BLaER1 treated with 17β-estradiol and CSF1 and Interleukin-3, amounts not matched to agents 10 nM and 100 nM (cell line): ENCODE results near the gene TRPM6.

ENCODE experiments used
- H3K27ac ChIP-seq, 11 experiments: shearing (Covaris generic); formaldehyde crosslinking; 2 replicates each; pipeline ENCODE4 v1.8.1; 2022
- H3K27me3 ChIP-seq, 11 experiments: shearing (Covaris generic); formaldehyde crosslinking; 2 replicates each; pipeline ENCODE4 v1.8.1; 2022
- H3K36me3 ChIP-seq, 11 experiments: shearing (Covaris generic); formaldehyde crosslinking; 2 replicates each; pipeline ENCODE4 v1.8.1; 2022
- H3K4me1 ChIP-seq, 10 experiments: shearing (Covaris generic); formaldehyde crosslinking; 2 replicates each; pipeline ENCODE4 v1.8.1; 2022
- H3K4me2 ChIP-seq, 11 experiments: shearing (Covaris generic); formaldehyde crosslinking; 2 replicates each; pipeline ENCODE4 v1.8.1; 2022
- H3K4me3 ChIP-seq, 10 experiments: shearing (Covaris generic); formaldehyde crosslinking; 2 replicates each; pipeline ENCODE4 v1.8.1; 2022
- H3K9ac ChIP-seq, 11 experiments: shearing (Covaris generic); formaldehyde crosslinking; 2 replicates each; pipeline ENCODE4 v1.8.1; 2022
- H3K9me3 ChIP-seq, 11 experiments: shearing (Covaris generic); formaldehyde crosslinking; replicated peaks in 1 of 11; 2 replicates each; pipeline ENCODE4 v1.8.1; 2022
- H4K20me1 ChIP-seq, 11 experiments: shearing (Covaris generic); formaldehyde crosslinking; 2 replicates each; pipeline ENCODE4 v1.8.1; 2022
- Cebpa-rat ChIP-seq, 11 experiments: shearing (Covaris generic); IDR thresholded peaks; 2 replicates each; pipeline ENCODE4 v1.8.1; 2022

Gene TRPM6

DNA sequence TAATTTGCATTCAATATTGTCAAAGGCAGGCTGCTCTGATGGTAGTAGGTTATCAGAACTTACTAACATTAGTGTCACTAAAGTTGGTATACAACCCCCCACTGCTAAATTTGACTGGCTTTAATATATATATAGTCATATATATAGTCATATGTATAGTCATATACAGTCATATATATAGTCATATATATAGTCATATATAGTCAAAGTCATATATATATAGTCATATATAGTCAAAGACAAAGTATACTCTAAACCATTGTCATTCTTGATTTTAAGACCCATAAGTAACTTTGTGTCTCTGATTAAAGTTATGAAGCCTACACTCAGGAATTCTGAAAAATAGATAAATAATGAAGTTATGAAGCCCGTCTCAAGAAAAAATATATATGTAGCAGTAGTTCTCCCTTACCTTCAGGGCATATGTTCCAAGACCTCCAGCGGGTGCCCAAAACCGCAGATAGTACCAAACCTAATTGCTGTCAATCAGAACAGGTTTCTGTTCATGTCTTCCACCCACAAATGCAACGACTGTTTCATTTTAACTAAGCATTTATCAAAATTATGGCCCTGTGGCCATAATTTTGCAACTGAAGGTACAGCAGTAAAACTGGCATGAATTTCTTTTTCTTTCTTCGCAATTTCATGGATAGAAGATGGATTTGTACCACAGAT lies 40.1 kb downstream of the TRPM6 start:
- no peak overlapping the region for H3K4me3 ChIP-seq
- no peaks in the 10 kb centered on the region for H4K20me1 ChIP-seq
- no peak overlapping the region for H3K4me2 ChIP-seq
- H3K27me3 ChIP-seq, result no peaks in the 10 kb centered on the region
- no peak overlapping the region for H3K27ac ChIP-seq
- H3K36me3 ChIP-seq, result no peaks in the 10 kb centered on the region
- H3K4me1 ChIP-seq, result no peaks in the 10 kb centered on the region
- H3K9ac ChIP-seq, result no peak overlapping the region
- no peak for TF ChIP-seq Cebpa-rat (IDR thresholded peaks at IDR 0.05)
- H3K9me3 ChIP-seq, result peaks cover 19 to 43% (median 29%) of the 10 kb centered on the region in 11 experiments

- H3K27ac ChIP-seq, result no peak overlapping the region
- H3K4me3 ChIP-seq, result no peak overlapping the region
- no peak for TF ChIP-seq Cebpa-rat (IDR thresholded peaks at IDR 0.05)
- H3K27me3 ChIP-seq, result no peaks in the 10 kb centered on the region
- H3K4me1 ChIP-seq, result no peaks in the 10 kb centered on the region
- peaks cover 19 to 36% (median 27%) of the 10 kb centered on the region in 11 experiments for H3K9me3 ChIP-seq
- H3K36me3 ChIP-seq, result no peaks in the 10 kb centered on the region
- no peak overlapping the region for H3K4me2 ChIP-seq
- H3K9ac ChIP-seq, result no peak overlapping the region
- H4K20me1 ChIP-seq, result no peaks in the 10 kb centered on the region
These were observed 41.0 kb downstream of the TRPM6 start for GRCh38 chr9:74846766-74847165.

DNA sequence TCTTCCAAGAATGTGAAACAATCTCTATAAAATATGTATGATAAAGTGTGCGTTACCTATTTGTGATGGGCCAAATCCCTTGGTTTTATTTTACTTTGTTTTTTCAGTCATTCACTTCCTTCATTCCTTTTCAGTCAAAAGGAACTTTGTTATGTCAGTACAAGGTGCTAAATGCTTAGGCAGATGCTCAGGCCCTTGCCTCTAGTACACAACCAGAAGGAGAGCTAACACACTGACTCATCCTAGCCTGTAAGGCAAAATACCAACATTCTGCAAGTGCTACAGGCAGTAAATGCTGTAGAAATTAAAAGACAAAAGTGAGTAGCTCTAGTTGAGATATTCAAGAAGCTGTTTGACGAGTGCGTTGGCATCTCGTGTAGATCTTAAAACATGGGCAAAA lies 49.4 kb downstream of the TRPM6 start:
- no peak for TF ChIP-seq Cebpa-rat (IDR thresholded peaks at IDR 0.05)
- H3K4me1 ChIP-seq, result peaks cover 0 to 3% (median 0%) of the 10 kb centered on the region in 10 experiments; a peak in 1 of 20 replicates
- H3K4me2 ChIP-seq, result no peak overlapping the region

DNA sequence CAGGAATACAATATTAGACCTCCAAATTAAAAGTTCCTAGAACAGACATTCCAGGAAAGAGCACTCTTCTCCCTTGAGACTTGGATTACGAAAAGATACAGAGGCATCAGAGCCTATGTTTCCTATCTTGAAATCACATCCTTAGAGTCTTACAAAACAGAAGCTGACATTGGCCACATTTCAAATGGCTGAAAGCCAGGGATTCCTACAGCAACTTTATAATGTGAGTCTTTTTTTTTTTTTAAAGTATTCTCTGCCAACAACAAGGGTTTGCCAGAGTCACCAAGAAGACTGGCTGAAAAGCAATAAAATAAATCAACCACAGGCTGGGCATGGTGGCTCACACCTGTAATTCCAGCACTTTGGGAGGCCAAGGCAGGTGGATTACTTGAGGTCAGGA lies 63.1 kb downstream of the TRPM6 start:
- H3K9ac ChIP-seq, result no peak overlapping the region
- peak overlapping the region in 1 of 11 experiments; percentile 12; a peak in 2 of 22 replicates for H3K4me2 ChIP-seq
- H3K4me3 ChIP-seq, result no peak overlapping the region
- H3K36me3 ChIP-seq, result no peaks in the 10 kb centered on the region
- H3K9me3 ChIP-seq, result no peaks in the 10 kb centered on the region
- no peaks in the 10 kb centered on the region for H3K4me1 ChIP-seq
- no peak for TF ChIP-seq Cebpa-rat (IDR thresholded peaks at IDR 0.05)
- H4K20me1 ChIP-seq, result no peaks in the 10 kb centered on the region
- no peak overlapping the region for H3K27ac ChIP-seq
- no peaks in the 10 kb centered on the region for H3K27me3 ChIP-seq

More for the DNA sequence above, 49.4 kb downstream of the TRPM6 start:
- no peaks in the 10 kb centered on the region for H3K36me3 ChIP-seq
- H3K4me3 ChIP-seq, result no peak overlapping the region
- H3K27me3 ChIP-seq, result no peaks in the 10 kb centered on the region
- H4K20me1 ChIP-seq, result no peaks in the 10 kb centered on the region
- H3K9ac ChIP-seq, result no peak overlapping the region
- peaks cover 4 to 11% (median 8%) of the 10 kb centered on the region in 11 experiments; a peak in 19 of 22 replicates for H3K9me3 ChIP-seq
- no peak overlapping the region for H3K27ac ChIP-seq

- Histone ChIP-seq H3K9me3 (no peaks in the 10 kb centered on the region), H3K4me3 (no peak overlapping the region), H3K36me3 (no peaks in the 10 kb centered on the region), H3K27me3 (no peaks in the 10 kb centered on the region), H3K27ac (no peak overlapping the region), H3K4me1 (peaks cover 0 to 6% (median 0%) of the 10 kb centered on the region in 10 experiments; a peak in 2 of 20 replicates), H3K9ac (no peak overlapping the region), H3K4me2 (no peak overlapping the region), H4K20me1 (no peaks in the 10 kb centered on the region)
- no peak for TF ChIP-seq Cebpa-rat (IDR thresholded peaks at IDR 0.05)
These were observed 66.1 kb downstream of the TRPM6 start for GRCh38 chr9:74821636-74822035.

- Histone ChIP-seq H3K4me1 (peaks cover 0 to 13% (median 0%) of the 10 kb centered on the region in 10 experiments; a peak in 4 of 20 replicates), H3K27ac (no peak overlapping the region), H3K36me3 (no peaks in the 10 kb centered on the region), H3K9ac (no peak overlapping the region), H3K27me3 (no peaks in the 10 kb centered on the region), H3K9me3 (no peaks in the 10 kb centered on the region), H3K4me2 (no peak overlapping the region), H4K20me1 (no peaks in the 10 kb centered on the region), H3K4me3 (no peak overlapping the region)
- TF ChIP-seq Cebpa-rat (IDR thresholded peaks at IDR 0.05), result no peak
These were observed 69.9 kb downstream of the TRPM6 start for GRCh38 chr9:74817816-74818215.

- H4K20me1 ChIP-seq, result no peaks in the 10 kb centered on the region
- no peak overlapping the region for H3K27ac ChIP-seq
- no peaks in the 10 kb centered on the region for H3K27me3 ChIP-seq
- H3K36me3 ChIP-seq, result no peaks in the 10 kb centered on the region
- peaks cover 0 to 13% (median 0%) of the 10 kb centered on the region in 10 experiments; a peak in 4 of 20 replicates for H3K4me1 ChIP-seq
- no peak for TF ChIP-seq Cebpa-rat (IDR thresholded peaks at IDR 0.05)
- H3K4me3 ChIP-seq, result no peak overlapping the region
- H3K9me3 ChIP-seq, result no peaks in the 10 kb centered on the region
- H3K9ac ChIP-seq, result no peak overlapping the region
- H3K4me2 ChIP-seq, result 0 out of 22 replicates have a peak overlapping the region, but pooled peaks of 1 of the 11 experiments have one; percentile 20
These were observed 70.4 kb downstream of the TRPM6 start for GRCh38 chr9:74817281-74817810.

DNA sequence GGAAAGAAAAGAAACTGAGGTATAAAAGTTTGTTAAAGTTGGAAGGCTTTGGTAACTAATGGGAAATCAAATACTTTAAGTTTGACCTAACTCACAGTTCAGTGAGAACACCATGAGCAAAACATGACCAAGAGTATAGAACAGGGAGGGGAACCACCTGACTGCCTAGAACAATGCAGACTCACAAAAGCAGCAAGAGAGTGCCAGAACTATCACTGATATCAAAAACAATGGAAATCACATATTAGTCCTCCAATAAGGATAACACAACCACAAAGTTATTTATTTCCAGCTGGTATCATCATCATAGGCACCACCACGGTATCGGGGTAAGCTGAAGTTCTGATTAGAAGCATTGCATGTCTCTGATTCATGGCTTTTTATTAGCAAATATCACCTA lies 77.5 kb downstream of the TRPM6 start:
- no peak overlapping the region for H3K4me3 ChIP-seq
- no peak overlapping the region for H3K9ac ChIP-seq
- H3K4me1 ChIP-seq, result no peaks in the 10 kb centered on the region
- TF ChIP-seq Cebpa-rat (IDR thresholded peaks at IDR 0.05), result no peak
- H3K27me3 ChIP-seq, result no peaks in the 10 kb centered on the region
- no peak overlapping the region for H3K4me2 ChIP-seq
- H3K36me3 ChIP-seq, result no peaks in the 10 kb centered on the region
- H3K27ac ChIP-seq, result no peak overlapping the region
- no peaks in the 10 kb centered on the region for H3K9me3 ChIP-seq
- no peaks in the 10 kb centered on the region for H4K20me1 ChIP-seq

GRCh38 chr9:74804018-74804385 lies 83.7 kb downstream of the TRPM6 start:
- H3K4me2 ChIP-seq, result no peak overlapping the region
- H3K27me3 ChIP-seq, result no peaks in the 10 kb centered on the region
- no peak overlapping the region for H3K4me3 ChIP-seq
- H3K36me3 ChIP-seq, result no peaks in the 10 kb centered on the region
- no peak for TF ChIP-seq Cebpa-rat (IDR thresholded peaks at IDR 0.05)
- no peaks in the 10 kb centered on the region for H4K20me1 ChIP-seq
- H3K4me1 ChIP-seq, result peaks cover 0 to 6% (median 0%) of the 10 kb centered on the region in 10 experiments; a peak in 2 of 20 replicates
- no peaks in the 10 kb centered on the region for H3K9me3 ChIP-seq
- no peak overlapping the region for H3K9ac ChIP-seq
- no peak overlapping the region for H3K27ac ChIP-seq
